ENCODE measurements around the gene SDK1. TPM values are rescaled to one million over a fixed set of nuclear protein-coding genes. Genes with fewer than 3 reads are reported as not detected.

The SDK1 gene
- total and polyA plus RNA-seq, 4 donors, result 0.12 to 0.47 (median 0.36) TPM

GRCh38 chr7:4166340-4166739 is 865.3 kb downstream of the SDK1 start:
- 93% methylated on average over 14 of the region's 14 CpGs for WGBS
- Histone ChIP-seq H3K27me3 (ENCODE audit: control insufficient read depth in 4 of 4, insufficient read depth in 4 of 4, low read length in 3 of 4) (no peaks in the 10 kb centered on the region), H3K4me1 (ENCODE audit: control insufficient read depth in 4 of 4, insufficient read depth in 4 of 4, low read length in 3 of 4) (no peaks in the 10 kb centered on the region), H3K9me3 (ENCODE audit: control insufficient read depth in 4 of 4, low read length in 3 of 4) (no peaks in the 10 kb centered on the region), H3K36me3 (ENCODE audit: control insufficient read depth in 4 of 4, insufficient read depth in 3 of 4, low read depth in 1 of 4, low read length in 3 of 4) (no peaks in the 10 kb centered on the region), H3K9ac (ENCODE audit: low read depth in 1 of 2, low read length in 2 of 2) (no peak overlapping the region), H3K4me3 (ENCODE audit: low read depth in 1 of 3, low read length in 3 of 3) (no peak overlapping the region), H3K27ac (ENCODE audit: low read depth in 1 of 2, low read length in 2 of 2) (no peak overlapping the region)
- DNase-seq (ENCODE audit: low spot score), result no peak
- TF ChIP-seq EGR1 (IDR thresholded peaks at IDR 0.05; ENCODE audit: low read depth in 2 of 2) (no peak), RAD21 (IDR thresholded peaks at IDR 0.05) (no peak), NR2F2 (IDR thresholded peaks at IDR 0.05) (no peak), TAF1 (conservative IDR thresholded peaks at IDR 0.05) (no peak), RXRA (IDR thresholded peaks at IDR 0.05) (no peak), ZBTB33 (IDR thresholded peaks at IDR 0.05) (no peak)

DNA sequence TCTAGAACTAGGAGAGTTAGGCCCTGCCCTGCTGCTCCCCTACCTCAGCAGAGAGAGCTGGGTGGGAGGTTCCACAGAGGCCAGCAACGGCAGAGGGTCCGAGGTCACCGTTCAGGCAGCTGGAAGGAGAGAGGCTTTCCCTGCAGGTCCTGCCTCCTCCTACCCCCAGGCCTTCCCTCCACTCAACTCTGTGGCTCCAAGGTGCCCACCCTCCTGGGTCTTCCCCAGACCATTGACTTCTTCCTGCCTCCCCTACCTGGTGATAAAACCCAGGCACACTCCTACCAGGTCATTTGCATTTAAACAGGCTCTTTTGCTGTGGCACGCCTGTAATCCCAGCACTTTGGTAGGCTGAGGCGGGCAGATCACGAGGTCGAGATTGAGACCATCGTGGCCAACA is 865.8 kb downstream of the SDK1 start:
- Histone ChIP-seq H3K27ac (ENCODE audit: low read depth in 1 of 2, low read length in 2 of 2) (no peak overlapping the region), H3K4me1 (ENCODE audit: control insufficient read depth in 4 of 4, insufficient read depth in 4 of 4, low read length in 3 of 4) (no peaks in the 10 kb centered on the region), H3K9me3 (ENCODE audit: control insufficient read depth in 4 of 4, low read length in 3 of 4) (no peaks in the 10 kb centered on the region), H3K27me3 (ENCODE audit: control insufficient read depth in 4 of 4, insufficient read depth in 4 of 4, low read length in 3 of 4) (no peaks in the 10 kb centered on the region), H3K36me3 (ENCODE audit: control insufficient read depth in 4 of 4, insufficient read depth in 3 of 4, low read depth in 1 of 4, low read length in 3 of 4) (no peaks in the 10 kb centered on the region), H3K9ac (ENCODE audit: low read depth in 1 of 2, low read length in 2 of 2) (no peak overlapping the region), H3K4me3 (ENCODE audit: low read depth in 1 of 3, low read length in 3 of 3) (no peak overlapping the region)
- no peak for DNase-seq (ENCODE audit: low spot score)
- TF ChIP-seq FOXA2 (IDR thresholded peaks at IDR 0.05) (no peak), RAD21 (IDR thresholded peaks at IDR 0.05) (no peak), YY1 (IDR thresholded peaks at IDR 0.05) (no peak), RXRA (IDR thresholded peaks at IDR 0.05) (no peak)
- WGBS, result 88% methylated on average over 8 of the region's 8 CpGs

DNA sequence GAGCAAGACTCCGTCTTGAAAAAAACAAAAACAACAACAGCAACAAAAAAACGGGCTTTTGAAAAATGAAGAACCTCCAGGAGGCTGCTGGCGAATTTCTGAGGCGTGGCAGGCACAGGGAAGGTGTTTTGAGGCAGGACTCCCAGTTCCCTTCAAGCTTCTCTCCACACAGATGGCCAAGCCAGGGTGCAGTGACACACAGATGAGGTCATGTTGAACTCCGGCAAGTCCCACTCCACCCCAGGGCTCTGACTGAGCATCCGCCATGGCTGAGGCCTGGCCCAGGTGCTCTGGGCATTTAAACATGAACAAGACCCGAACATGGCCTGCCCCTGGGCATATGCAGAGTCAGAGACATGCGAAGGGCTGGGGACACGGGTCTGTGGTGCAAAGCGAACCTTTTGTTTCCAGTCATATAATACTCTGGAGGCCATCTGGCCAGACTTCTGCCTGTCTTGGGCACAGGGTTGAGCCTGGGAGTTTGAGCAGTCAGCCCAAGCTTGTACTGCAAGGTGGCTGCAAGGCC is 866.4 kb downstream of the SDK1 start:
- no peak overlapping the region for H3K4me3 ChIP-seq (ENCODE audit: low read depth in 1 of 3, low read length in 3 of 3)
- TF ChIP-seq NR2F2 (IDR thresholded peaks at IDR 0.05), result no peak
- no peak for TF ChIP-seq FOXA1 (IDR thresholded peaks at IDR 0.05)
- TF ChIP-seq HNF4G (IDR thresholded peaks at IDR 0.05), result no peak
- no peak for TF ChIP-seq ZBTB33 (IDR thresholded peaks at IDR 0.05)
- TF ChIP-seq, protein P1, sequence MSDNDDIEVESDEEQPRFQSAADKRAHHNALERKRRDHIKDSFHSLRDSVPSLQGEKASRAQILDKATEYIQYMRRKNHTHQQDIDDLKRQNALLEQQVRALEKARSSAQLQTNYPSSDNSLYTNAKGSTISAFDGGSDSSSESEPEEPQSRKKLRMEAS (IDR thresholded peaks at IDR 0.05), result no peak
- no peak for TF ChIP-seq SP1 (IDR thresholded peaks at IDR 0.05)
- no peak for TF ChIP-seq TAF1 (conservative IDR thresholded peaks at IDR 0.05)
- TF ChIP-seq JUND (IDR thresholded peaks at IDR 0.05), result no peak
- TF ChIP-seq EGR1 (IDR thresholded peaks at IDR 0.05; ENCODE audit: low read depth in 2 of 2), result no peak
- no peak for TF ChIP-seq ATF3 (IDR thresholded peaks at IDR 0.05)
- TF ChIP-seq HNF4A (conservative IDR thresholded peaks at IDR 0.05), result no peak
- TF ChIP-seq RAD21 (IDR thresholded peaks at IDR 0.05), result no peak
- no peak for TF ChIP-seq GABPA (IDR thresholded peaks at IDR 0.05 in 1 of 2, conservative IDR thresholded peaks at IDR 0.05 in 1 of 2)
- no peak for TF ChIP-seq YY1 (IDR thresholded peaks at IDR 0.05)
- TF ChIP-seq CTCF (IDR thresholded peaks at IDR 0.05; ENCODE audit: low read depth, low read length, missing input control), result no peak
- TF ChIP-seq REST (IDR thresholded peaks at IDR 0.05), result no peak
- TF ChIP-seq FOXA2 (IDR thresholded peaks at IDR 0.05), result no peak
- no peak for TF ChIP-seq RXRA (IDR thresholded peaks at IDR 0.05)
- H3K27me3 ChIP-seq (ENCODE audit: control insufficient read depth in 4 of 4, insufficient read depth in 4 of 4, low read length in 3 of 4), result no peaks in the 10 kb centered on the region
- H3K9me3 ChIP-seq (ENCODE audit: control insufficient read depth in 4 of 4, low read length in 3 of 4), result no peaks in the 10 kb centered on the region
- WGBS, result 88% methylated on average over 10 of the region's 10 CpGs
- no peaks in the 10 kb centered on the region for H3K4me1 ChIP-seq (ENCODE audit: control insufficient read depth in 4 of 4, insufficient read depth in 4 of 4, low read length in 3 of 4)
- DNase-seq (ENCODE audit: low spot score), result no peak
- no peaks in the 10 kb centered on the region for H3K36me3 ChIP-seq (ENCODE audit: control insufficient read depth in 4 of 4, insufficient read depth in 3 of 4, low read depth in 1 of 4, low read length in 3 of 4)
- H3K27ac ChIP-seq (ENCODE audit: low read depth in 1 of 2, low read length in 2 of 2), result no peak overlapping the region
- no peak overlapping the region for H3K9ac ChIP-seq (ENCODE audit: low read depth in 1 of 2, low read length in 2 of 2)

Measured in liver (tissue), 9 donors.